GM18870 (cell line): ENCODE results near the gene SEPHS2.

Experiments used
- ATAC-seq: cut with Tn5 transposase; IDR thresholded peaks from one replicate; pipeline ENCODE4 v1.9.1; 2021; ENCODE audit warnings: moderate library complexity; ENCODE audit not compliant: unreplicated experiment

SEPHS2 gene

DNA sequence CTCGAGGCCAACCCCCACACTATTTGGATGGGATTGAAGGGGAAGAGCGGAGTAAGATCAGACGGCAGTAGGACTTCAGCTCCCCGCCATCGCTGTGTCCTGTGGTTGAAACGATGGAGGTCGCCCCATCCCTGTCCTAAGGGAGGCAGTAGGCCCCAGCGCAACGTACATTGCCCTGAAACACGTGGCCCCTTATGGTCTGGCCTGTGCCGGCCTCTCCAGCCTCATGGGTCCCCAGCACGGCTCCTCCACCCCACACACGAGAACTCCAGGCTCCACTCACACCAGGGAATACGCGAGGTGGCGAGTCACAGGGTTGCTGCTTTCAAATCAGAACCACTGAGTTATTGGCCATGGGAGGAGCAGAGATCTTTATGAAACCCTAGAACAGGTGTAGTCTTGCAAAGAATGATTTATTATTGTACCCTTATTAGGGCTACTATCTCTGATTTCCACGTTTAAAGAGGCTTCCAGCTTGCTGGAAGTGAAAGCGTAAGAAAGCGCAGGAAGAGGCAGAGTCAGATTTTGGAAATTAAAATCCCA lies 15.2 kb downstream of the SEPHS2 start:
- ATAC-seq, result no peak

DNA sequence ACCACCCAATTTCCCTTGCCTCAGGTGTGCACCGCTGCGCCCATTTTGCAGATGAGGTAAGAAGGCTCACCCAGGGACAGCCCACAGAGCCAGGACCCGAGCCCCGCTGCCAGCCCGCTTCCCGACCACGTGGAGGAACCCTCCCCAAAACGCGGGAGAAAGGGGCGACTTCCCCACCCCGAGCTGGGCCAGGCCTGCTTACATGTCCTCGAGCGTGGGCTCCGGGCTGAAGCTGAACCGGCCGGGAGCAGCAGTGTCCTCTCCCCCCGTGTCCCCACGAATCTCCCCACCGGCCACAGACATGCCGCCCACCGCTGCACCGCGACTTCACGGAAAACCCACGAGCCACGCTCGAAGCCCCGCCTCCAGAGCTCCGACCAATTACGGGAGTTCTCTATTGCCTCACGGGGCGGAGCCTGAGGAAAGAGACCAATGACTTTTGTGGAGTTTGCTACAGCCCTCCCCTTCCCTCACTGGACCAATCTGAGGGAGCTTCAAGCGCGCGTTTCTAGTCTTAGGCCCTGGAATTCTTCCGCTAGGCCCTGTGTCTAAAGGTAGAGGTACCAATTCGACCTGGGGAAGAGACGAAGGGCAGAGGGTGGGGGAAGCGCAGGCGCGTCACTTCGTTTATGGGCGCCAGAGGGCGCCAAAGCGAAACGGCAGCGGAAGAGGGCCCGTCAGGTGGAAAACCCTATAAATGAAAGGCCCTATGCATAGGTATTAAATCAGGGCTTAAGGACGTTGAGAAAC lies 15.8 kb downstream of the SEPHS2 start, which contains the start of gene DCTPP1:
TSS of gene DCTPP1 (minus strand) at position 353 of the 750 bp plus-strand sequence. CDS start at position 303, 50 bp downstream.
- ATAC-seq, result peak; percentile 93

DNA sequence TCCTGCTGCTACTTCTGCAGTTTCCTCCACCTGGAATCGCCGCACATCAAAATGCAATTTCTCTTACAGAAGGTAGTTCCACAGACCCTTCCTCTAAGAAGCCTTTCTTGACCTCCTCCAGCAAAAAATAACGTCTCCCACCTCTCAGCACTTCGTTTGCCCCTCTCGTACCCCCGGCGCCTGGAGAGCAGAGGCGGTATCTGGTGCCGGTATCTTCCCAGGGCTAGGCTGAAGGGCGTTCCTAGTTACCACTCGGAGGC lies 16.3 kb downstream of the SEPHS2 start:
- no peak for ATAC-seq

DNA sequence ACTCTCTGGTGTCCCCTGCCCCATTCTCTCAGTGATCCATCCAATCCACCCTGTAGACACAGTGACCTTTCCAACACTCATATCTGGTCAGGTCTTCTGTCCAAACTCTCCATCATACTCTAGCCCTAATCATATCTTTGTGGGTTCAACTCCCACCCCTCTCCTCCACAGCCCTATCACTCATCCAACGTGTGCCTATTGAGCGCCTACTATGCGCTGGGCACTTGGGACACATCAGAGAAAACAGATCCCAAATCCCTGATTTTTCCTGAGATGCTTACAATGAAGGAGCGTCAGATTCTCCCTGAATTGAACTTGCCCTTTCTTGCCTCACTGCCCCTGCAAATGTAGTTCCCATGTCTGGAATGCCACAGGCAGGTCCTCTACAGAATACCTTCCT lies 17.6 kb downstream of the SEPHS2 start:
- no peak for ATAC-seq

DNA sequence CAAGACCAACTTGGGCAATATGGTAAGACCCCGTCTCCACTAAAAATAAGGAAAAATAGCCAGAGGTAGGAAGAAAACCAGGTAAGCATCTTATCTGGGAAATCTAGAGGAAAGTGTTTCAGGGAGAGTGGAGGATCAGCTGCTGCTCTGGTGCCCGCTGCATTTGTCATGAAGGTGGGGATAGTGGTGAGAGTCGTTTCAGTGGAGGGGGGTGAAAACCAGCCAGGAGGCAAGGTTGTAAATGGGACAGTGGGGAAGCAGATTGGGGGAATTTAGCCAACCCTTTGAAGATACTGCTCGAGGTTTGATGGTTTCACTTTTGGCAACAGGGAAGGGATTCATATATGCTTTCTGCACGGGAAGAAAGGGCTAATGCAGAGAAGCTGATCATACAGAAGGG lies 24.7 kb downstream of the SEPHS2 start:
- ATAC-seq, result no peak

DNA sequence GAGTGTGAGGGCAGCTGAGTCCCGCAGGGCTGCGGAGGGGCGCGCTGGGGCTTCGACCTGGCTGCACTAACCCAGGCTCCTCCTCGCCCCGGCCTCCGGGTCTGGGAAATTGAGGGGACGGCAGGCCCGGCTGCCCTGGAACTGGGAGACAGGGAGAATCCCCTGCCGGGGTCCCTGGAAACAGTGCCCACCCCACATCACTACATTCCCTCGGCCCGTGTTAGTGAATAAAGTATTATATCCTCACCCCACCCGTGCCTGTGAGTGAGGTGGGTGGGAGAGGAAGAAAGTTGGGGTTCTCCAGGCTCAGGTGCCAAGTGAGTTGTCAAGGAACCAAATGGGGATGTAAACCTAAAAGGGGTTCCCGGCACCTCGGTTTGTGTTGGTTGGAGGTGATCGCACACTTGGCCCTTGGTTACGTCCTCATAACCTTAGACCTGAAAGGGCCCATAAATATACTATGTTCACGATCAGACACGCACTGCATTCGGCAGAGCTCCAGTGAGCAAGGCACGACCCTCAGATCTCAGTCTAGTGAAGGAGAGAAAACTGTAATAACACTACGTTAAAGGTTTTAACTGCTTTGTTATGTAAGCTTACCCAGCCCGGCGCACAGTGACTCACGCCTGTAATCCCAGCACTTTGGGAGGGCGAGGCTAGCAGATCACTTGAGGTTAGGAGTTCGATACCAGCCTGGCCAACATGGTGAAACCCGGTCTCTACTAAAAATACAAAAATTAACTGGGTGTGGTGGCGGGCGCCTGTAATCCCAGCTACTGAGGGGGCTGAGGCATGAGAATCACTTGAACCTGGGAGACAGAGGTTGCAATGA lies 27.1 kb downstream of the SEPHS2 start:
- no peak for ATAC-seq

DNA sequence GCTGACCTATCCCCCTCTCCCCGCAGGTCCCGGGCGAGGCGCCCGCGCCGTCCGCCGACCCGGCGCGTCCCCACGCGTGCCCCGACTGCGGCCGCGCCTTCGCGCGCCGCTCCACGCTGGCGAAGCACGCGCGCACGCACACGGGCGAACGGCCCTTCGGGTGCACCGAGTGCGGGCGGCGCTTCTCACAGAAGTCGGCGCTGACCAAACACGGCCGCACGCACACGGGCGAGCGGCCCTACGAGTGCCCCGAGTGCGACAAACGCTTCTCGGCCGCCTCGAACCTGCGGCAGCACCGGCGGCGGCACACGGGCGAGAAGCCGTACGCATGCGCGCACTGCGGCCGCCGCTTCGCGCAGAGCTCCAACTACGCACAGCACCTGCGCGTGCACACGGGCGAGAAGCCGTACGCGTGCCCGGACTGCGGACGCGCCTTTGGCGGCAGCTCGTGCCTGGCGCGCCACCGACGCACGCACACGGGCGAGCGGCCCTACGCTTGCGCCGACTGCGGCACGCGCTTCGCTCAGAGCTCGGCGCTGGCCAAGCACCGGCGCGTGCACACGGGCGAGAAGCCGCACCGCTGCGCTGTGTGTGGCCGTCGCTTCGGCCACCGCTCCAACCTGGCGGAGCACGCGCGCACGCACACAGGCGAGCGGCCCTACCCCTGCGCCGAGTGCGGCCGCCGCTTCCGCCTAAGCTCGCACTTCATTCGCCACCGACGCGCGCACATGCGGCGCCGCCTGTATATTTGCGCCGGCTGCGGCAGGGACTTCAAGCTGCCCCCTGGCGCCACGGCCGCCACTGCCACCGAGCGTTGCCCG lies 27.9 kb downstream of the SEPHS2 start:
- peak; percentile 46 for ATAC-seq

DNA sequence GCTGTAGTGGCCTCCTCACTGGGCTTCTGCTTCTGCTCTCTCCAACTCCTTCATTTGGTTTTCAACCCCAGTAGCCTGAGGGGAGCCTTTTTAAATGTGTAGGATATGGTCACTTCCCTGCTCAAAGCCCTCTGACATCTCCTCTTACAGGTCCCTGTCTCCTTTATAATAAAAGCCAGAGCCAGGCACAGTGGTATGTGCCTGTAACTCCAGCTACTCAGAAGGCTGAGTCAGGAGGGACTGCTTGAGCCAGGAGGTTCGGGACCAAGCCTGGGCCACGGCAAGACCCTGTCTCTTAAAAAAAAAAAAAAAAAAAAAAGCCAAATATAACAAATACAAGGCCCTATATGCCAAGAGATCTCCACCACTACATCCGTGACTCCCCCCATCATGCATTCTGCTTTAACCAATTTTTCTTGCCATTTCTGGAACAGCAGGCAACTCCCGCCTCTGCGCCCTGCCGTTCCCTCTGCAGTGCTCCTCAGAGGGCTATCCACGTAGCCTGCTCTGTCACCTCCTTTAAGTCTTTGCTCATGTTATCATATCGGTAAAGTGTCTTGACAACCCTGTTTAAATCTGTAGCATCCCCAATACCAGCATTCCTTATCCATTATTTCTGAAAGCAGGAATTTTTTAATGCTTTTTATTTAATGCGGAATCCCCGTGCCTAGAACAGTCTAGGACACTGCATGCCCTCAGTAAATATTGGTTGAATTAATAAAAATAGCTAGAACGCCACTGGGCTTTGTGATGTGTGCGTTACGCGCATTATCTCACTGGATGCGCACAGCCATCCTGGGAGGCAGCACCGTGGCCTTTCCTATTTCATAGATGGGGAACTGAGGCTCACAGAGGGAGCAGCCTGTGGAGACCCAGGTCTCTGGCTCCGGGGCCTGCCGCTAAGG lies 28.8 kb downstream of the SEPHS2 start:
- no peak for ATAC-seq

DNA sequence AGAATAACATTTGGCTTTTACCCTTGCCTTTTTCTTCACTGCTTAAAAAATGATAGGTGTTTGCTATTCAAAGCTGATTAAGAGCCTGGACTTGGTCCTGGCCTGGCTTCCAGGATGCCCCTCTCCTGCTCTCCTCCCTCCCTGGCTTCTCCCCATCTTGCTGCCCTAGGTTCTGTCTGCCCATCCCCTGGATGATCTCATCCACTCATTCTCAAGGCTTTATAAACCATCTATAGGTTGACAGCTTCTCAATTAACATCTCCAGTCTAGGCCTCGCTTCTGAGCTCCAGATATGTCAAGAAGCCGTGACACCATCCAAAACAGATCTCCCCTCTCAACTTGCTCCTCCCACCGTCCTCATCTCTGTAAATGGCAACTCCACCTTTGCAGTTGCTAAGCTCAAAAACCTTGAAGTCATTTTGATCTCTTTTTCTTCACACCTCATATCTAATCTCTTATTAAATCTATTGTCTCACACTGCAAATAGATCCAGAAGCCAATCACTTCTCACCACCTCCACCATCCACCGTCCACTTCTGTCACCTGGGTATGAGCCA lies 29.5 kb downstream of the SEPHS2 start:
- ATAC-seq, result no peak

DNA sequence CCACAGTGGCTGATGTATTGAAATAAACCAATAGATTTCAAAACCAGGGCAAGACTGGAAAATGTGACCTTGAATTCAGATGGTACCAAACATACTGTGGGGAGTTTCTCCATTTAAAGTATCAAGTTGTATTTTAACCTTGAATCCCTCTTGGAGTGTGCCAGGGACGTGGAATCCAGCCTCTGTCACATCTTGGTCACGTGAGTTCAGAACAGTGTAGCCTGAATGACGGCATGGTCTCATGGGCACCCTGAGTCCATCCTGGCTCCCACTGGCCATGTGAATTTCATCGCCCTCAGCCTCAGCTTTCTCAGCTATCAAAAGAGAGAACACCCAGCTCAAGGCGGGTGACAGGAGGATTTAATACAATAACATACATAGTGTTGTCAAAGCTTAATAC lies 31.5 kb downstream of the SEPHS2 start:
- no peak for ATAC-seq

DNA sequence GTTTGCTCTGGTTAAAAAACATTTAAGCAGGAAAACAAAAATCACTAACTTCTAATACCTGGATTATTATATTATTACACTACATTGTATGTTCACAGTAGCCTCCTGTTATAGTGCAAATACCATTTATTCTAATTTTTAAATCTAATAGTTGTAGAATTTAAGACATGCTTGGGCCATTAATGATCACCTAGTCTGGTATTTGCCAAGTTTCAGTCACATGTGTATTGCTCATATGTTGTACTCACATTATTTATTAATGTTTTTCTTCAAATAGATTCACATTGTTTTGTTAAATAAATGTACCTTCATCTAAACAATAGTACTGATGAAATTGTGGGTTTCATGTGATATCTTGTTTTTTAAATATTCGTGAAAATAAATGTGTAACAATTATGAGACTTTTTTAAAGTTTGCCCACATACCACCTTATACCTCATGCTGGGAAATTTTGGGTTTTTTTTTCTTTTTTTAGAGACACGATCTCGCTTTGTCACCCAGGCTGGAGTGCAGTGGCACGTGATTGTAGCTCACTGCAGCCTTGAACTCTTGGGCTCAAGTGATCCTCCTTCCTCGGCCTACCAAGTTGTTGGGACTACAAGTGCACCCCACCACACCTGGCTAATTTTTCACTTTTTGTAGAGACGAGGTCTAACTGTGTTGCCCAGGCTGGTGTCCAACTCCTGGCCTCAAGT lies 32.4 kb downstream of the SEPHS2 start:
- ATAC-seq, result no peak

DNA sequence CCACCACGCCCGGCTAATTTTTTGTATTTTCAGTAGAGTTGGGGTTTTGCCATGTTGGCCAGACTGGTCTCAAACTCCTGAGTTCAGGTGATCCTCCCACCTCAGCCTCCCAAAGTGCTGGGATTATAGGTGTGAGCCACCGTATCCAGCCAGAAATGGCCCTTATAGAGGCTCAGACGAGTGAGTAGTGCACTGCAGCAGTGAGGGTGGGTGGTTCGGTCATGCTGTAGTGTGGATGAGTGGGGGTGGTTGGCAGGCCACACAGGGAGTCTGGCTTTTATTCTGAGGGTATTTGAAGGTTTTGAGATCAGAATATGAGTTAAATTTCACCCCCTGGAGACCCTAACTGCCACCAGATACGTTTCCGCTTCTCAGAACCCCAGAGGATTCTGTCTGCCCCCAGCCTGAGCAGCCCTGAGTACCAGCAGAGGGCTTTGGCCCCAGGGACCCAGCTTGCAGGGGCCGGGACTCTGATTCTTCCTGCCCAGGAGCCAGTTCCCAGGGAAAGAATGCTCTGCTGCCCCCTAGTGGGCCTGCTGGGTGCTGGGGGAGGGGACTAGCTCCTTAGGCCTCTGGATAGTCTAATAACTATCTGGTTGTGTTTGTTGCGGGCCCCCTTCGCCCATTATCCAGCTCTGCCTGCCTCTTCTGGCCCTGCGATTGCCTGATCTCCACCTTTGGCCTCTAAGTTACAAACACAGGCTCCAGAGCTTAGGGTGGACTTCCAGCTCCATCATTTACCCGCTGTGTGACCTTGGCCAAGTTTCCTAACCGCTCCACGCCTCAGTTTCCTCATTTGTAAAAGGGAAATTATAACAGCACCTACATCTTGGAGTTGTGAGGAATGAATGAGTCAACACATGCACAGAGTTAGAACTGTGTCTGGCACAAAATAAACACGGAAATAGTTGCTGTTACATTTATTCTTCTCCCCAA lies 36.3 kb downstream of the SEPHS2 start:
- ATAC-seq, result peak; percentile 41

DNA sequence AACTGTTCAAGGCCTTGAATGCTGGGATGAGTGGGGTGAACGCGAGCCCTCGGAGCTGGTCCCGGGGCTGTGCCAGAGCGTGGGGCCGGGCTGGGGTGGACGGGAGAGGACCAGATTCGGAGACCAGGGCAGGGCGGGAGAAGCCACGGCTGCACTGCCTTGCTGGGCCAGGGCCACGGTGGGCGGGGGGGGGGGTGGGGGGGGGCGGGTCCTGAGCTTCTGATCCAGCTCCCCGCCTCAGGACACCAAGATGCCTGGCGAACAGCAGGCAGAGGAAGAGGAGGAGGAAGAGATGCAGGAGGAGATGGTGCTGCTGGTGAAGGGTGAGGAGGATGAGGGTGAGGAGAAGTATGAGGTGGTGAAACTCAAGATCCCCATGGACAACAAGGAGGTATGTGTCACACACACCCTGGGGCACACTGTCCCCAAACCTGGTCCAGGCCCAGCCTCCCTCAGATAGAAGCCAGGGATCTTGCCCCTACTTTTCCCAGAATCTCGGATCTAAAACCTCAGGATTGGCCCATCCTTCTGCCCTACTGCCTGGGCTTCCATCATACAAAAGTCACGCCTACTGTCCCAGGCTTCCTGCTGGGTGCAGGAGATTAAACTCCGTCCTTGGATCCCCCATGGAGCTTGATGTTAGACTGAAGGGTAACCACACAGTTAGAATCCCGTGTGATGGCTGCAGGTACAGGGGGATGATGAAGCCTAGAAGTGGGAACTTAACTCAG lies 37.7 kb downstream of the SEPHS2 start:
- no peak for ATAC-seq

DNA sequence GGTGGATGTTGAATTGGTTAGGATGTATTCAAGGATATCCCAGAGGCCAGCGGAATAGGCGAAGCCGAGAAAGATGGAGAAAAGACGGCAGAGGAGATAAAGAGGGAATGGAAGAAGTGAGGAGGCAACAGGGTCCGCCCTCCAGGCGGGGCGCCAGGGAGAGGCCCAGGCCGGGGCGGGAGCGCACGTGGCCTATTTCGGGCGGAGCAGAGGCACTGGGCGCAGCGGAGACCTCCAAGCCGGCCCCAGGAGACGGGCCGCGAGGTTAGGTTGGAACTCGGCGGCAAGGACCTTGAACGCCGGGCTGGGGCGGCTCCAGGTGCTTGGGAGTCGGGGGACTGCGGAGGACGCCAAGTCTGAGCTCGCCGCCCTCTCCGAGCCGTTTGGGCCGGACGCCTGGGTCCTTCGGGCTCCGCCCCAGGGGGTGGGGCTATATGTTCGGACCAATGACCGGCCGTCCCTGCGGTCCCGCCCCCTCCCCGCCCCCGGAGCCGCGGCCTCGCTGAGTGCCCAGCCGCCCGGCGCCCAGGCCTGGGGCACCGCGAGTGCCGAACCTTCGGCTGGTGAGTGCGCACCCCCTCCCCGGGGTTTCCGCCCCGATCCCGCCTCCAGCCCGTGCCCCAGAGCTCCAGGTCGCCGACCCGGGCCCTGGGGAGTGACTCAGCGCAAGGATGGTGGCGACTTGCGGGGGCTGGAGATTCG lies 38.4 kb downstream of the SEPHS2 start, which contains the start of gene ZNF771:
TSS of gene ZNF771 (plus strand) at position 505 of the 702 bp plus-strand sequence. CDS start 448 bp downstream, outside the sequence.
- ATAC-seq, result peak; percentile 48

DNA sequence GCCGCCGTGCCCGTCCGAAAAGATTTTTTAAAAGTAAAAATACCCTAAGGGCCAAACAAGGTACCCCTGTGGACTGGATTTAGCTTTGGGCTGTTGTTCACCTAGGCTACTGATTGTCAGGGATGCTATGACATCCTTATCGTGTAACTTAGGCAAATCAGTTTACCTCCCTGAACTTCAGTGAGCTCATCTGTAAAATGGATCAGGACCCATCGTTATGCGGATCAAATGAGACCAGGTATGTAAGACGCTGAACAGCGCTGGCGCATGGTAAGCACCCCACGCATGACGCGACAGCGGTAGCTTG lies 38.9 kb downstream of the SEPHS2 start:
- no peak for ATAC-seq

DNA sequence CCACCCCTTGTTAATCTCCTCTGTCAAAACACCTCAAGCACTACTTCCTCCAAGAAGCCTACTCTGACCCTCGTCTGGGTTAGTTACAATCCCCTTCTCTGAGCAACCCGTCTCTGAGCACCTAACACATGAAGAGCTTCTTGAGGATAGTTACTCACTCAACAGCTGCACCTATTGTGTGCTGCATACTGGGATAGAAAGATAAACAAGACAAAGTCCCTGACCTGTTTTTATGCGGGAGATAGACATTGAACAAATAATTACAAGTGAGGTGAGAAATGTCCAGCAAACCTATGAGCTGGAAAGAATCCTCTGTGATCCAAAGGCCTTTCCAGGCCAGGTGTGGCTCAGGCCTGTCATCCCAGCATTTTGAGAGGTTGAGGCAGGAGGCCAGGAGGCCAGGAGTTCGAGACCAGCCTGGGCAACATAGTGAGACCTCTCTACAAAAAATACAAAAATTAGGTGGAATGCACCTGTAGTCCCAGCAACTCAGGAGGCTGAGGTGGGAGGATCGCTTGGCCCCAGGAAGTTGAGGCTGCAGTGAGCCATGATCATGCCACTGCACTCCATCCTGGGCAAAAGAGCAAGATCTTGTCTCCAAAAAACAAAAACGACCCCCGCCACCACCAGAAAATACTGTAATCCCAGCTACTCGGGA lies 43.8 kb downstream of the SEPHS2 start:
- ATAC-seq, result no peak
